Epithelial cell of esophagus (primary cell): ENCODE measurements around the gene CPNE1.

Source experiments
- DNase-seq: peaks from one replicate; pipeline ENCODE4 v3.0.0; 2010; ENCODE audit warnings: low read depth
- H3K4me3 ChIP-seq: 2 replicates; pipeline ENCODE4 v1.5.1; 2011; ENCODE audit warnings: mild to moderate bottlenecking, low read length, control low read depth
- TF ChIP-seq, protein P1 (sequence below): IDR thresholded peaks from 2 replicates; pipeline ENCODE4 v1.5.1; 2011; ENCODE audit warnings: low read depth, mild to moderate bottlenecking, low read length, control low read depth, inconsistent platforms; ENCODE audit not compliant: insufficient read depth; ENCODE audit errors: missing control alignments

Gene CPNE1

GRCh38 chr20:35607003-35607735 lies 57.5 kb downstream of the CPNE1 start:
- H3K4me3 ChIP-seq, result no peak overlapping the region
- peak; percentile 71 for DNase-seq
- TF ChIP-seq, protein P1, sequence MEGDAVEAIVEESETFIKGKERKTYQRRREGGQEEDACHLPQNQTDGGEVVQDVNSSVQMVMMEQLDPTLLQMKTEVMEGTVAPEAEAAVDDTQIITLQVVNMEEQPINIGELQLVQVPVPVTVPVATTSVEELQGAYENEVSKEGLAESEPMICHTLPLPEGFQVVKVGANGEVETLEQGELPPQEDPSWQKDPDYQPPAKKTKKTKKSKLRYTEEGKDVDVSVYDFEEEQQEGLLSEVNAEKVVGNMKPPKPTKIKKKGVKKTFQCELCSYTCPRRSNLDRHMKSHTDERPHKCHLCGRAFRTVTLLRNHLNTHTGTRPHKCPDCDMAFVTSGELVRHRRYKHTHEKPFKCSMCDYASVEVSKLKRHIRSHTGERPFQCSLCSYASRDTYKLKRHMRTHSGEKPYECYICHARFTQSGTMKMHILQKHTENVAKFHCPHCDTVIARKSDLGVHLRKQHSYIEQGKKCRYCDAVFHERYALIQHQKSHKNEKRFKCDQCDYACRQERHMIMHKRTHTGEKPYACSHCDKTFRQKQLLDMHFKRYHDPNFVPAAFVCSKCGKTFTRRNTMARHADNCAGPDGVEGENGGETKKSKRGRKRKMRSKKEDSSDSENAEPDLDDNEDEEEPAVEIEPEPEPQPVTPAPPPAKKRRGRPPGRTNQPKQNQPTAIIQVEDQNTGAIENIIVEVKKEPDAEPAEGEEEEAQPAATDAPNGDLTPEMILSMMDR, result no peak

GRCh38 chr20:35606127-35606526 lies 58.6 kb downstream of the CPNE1 start:
- no peak for DNase-seq
- no peak overlapping the region for H3K4me3 ChIP-seq
- TF ChIP-seq, protein P1, result no peak

DNA sequence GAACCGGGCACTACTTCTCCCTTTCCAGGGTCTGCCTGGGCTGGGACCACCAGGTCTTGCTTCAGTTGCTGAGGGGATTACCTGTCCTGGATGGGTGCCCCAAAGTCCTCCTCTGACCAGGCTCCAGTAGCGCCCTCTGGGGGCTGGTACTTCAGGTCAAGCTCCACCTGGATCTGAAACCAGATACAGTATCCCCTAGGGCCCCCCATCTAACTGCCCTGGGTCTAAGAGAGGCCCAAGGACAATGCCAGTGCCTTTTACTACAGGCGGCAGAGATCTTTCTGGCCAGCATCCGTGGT lies 60.3 kb downstream of the CPNE1 start:
- peak; percentile 37 for DNase-seq
- TF ChIP-seq, protein P1, result peak; percentile 48

GRCh38 chr20:35603695-35604448 lies 60.8 kb downstream of the CPNE1 start:
- TF ChIP-seq, protein P1, result no peak
- no peak overlapping the region for H3K4me3 ChIP-seq
- no peak for DNase-seq

More for the DNA sequence above, 60.3 kb downstream of the CPNE1 start:
- no peak overlapping the region for H3K4me3 ChIP-seq

GRCh38 chr20:35602851-35603495 lies 61.7 kb downstream of the CPNE1 start:
- no peak overlapping the region for H3K4me3 ChIP-seq
- TF ChIP-seq, protein P1, result no peak
- DNase-seq, result no peak

- TF ChIP-seq, protein P1, result no peak
- peak overlapping the region; percentile 36 for H3K4me3 ChIP-seq
- DNase-seq, result no peak
These were observed 62.7 kb downstream of the CPNE1 start for GRCh38 chr20:35601990-35602389.
